Stimulated activated CD8-positive, alpha-beta memory T cell treated with anti-CD3 and anti-CD28 coated beads, Interleukin-12 subunit alpha, Interleukin-12 subunit beta, amount 100 ng/mL, for 24 hours (primary cell): Measurements from ENCODE around the gene IFITM5.
"Not testable (repeated sequence)": the region's sequence is repeated elsewhere in the genome, so short reads cannot be mapped to it uniquely, and the experiment has no call there.

Experiments
- DNase-seq: peaks from one replicate; pipeline ENCODE4 v3.0.0-alpha.2; 2020; ENCODE audit errors: extremely low read depth

The IFITM5 gene

GRCh38 chr11:312092-312816 lies 12.9 kb upstream of the IFITM5 start:
- no peak for DNase-seq

GRCh38 chr11:311013-311748 lies 11.9 kb upstream of the IFITM5 start:
- not testable (repeated sequence) for DNase-seq

- not testable (repeated sequence) for DNase-seq
These were observed 10.8 kb upstream of the IFITM5 start for GRCh38 chr11:309979-310572.

GRCh38 chr11:308740-309665 lies 9.7 kb upstream of the IFITM5 start:
- not testable (repeated sequence) for DNase-seq

GRCh38 chr11:307766-308708 lies 8.7 kb upstream of the IFITM5 start, which contains the start of gene IFITM2:
IFITM2 (plus strand) TSS chr11:307816; CDS start chr11:308193, 377 bp downstream.
- not testable (repeated sequence) for DNase-seq

GRCh38 chr11:306645-307371 lies 7.5 kb upstream of the IFITM5 start:
- no peak for DNase-seq

GRCh38 chr11:305844-306211 lies 6.5 kb upstream of the IFITM5 start:
- DNase-seq: no peak

GRCh38 chr11:304915-305843 lies 5.9 kb upstream of the IFITM5 start:
- no peak for DNase-seq

GRCh38 chr11:304061-304506 lies 4.8 kb upstream of the IFITM5 start:
- no peak for DNase-seq

- DNase-seq: no peak
These were observed 4.0 kb upstream of the IFITM5 start for GRCh38 chr11:303363-303762.

GRCh38 chr11:299951-300735 lies 817 bp upstream of the IFITM5 start:
- DNase-seq: no peak

- DNase-seq: no peak
These were observed 790 bp downstream of the IFITM5 start for GRCh38 chr11:298406-299065.

GRCh38 chr11:297586-298405 lies 1.5 kb downstream of the IFITM5 start:
- DNase-seq: no peak

- DNase-seq: no peak
These were observed 2.2 kb downstream of the IFITM5 start for GRCh38 chr11:297051-297585.

- DNase-seq: no peak
These were observed 2.9 kb downstream of the IFITM5 start for GRCh38 chr11:296171-297050.
